ENCODE measurements around the gene MCOLN3.

The MCOLN3 gene

GRCh38 chr1:85048296-85049064 lies at the start of gene MCOLN3:
Gene MCOLN3, minus strand, starts transcription at chr1:85048500. Its CDS starts 3,140 bp downstream, at chr1:85045360.
- peak; percentile 43 for DNase-seq

- no peak for DNase-seq
Measured at GRCh38 chr1:85093644-85094043, 45.3 kb upstream of the MCOLN3 start.

- DNase-seq: peak; percentile 66
Measured at GRCh38 chr1:85091671-85092280, 43.5 kb upstream of the MCOLN3 start.

- no peak for DNase-seq
Measured at GRCh38 chr1:85090225-85090624, 41.9 kb upstream of the MCOLN3 start.

GRCh38 chr1:85089203-85089602 lies 40.9 kb upstream of the MCOLN3 start:
- no peak for DNase-seq

- no peak for DNase-seq
Measured at GRCh38 chr1:85088408-85088784, 40.1 kb upstream of the MCOLN3 start.

- no peak for DNase-seq
Measured at GRCh38 chr1:85087659-85088407, 39.5 kb upstream of the MCOLN3 start.

GRCh38 chr1:85085417-85085816 lies 37.1 kb upstream of the MCOLN3 start:
- DNase-seq: no peak

- DNase-seq: peak; percentile 31
Measured at GRCh38 chr1:85078903-85079302, 30.6 kb upstream of the MCOLN3 start.

GRCh38 chr1:85074365-85074964 lies 26.2 kb upstream of the MCOLN3 start:
- no peak for DNase-seq

- DNase-seq: no peak
Measured at GRCh38 chr1:85070972-85071492, 22.7 kb upstream of the MCOLN3 start.

GRCh38 chr1:85068846-85069245 lies 20.5 kb upstream of the MCOLN3 start:
- DNase-seq: no peak

GRCh38 chr1:85065550-85065949 lies 17.2 kb upstream of the MCOLN3 start:
- no peak for DNase-seq

- DNase-seq: no peak
Measured at GRCh38 chr1:85062425-85063026, 14.2 kb upstream of the MCOLN3 start.

GRCh38 chr1:85061711-85062424 lies 13.6 kb upstream of the MCOLN3 start:
- DNase-seq: peak; percentile 96

- DNase-seq: no peak
Measured at GRCh38 chr1:85060038-85060437, 11.7 kb upstream of the MCOLN3 start.

- DNase-seq: no peak
Measured at GRCh38 chr1:85059563-85059962, 11.3 kb upstream of the MCOLN3 start.

GRCh38 chr1:85058786-85059185 lies 10.5 kb upstream of the MCOLN3 start:
- no peak for DNase-seq

GRCh38 chr1:85058311-85058710 lies 10.0 kb upstream of the MCOLN3 start:
- DNase-seq: no peak

GRCh38 chr1:85054664-85055063 lies 6.4 kb upstream of the MCOLN3 start:
- no peak for DNase-seq

GRCh38 chr1:85049735-85050166 lies 1.5 kb upstream of the MCOLN3 start:
- DNase-seq: no peak
